Nephron (organoid): ENCODE results near the gene ERCC1.

Experiments
- H3K27ac Mint-ChIP-seq, 3 experiments: 2 replicates each; pipeline ENCODE4 v1.8.0; 2020; ENCODE audit warnings: mixed read lengths in 3 of 3, mild to moderate bottlenecking in 2 of 3, moderate library complexity in 1 of 3
- H3K27me3 Mint-ChIP-seq: 2 replicates; pipeline ENCODE4 v1.8.0; 2021; ENCODE audit warnings: low read depth, mild to moderate bottlenecking, moderate library complexity, mixed read lengths
- H3K36me3 Mint-ChIP-seq: 2 replicates; pipeline ENCODE4 v1.8.0; 2020; ENCODE audit warnings: low read depth, mixed read lengths
- H3K4me1 Mint-ChIP-seq: 2 replicates; pipeline ENCODE4 v1.8.0; 2020; ENCODE audit warnings: mixed read lengths
- H3K4me3 Mint-ChIP-seq, 3 experiments: 2 replicates each; pipeline ENCODE4 v1.8.0; 2020; ENCODE audit warnings: mild to moderate bottlenecking in 3 of 3, mixed read lengths in 3 of 3, moderate library complexity in 2 of 3
- H3K9me3 Mint-ChIP-seq: 2 replicates; pipeline ENCODE4 v1.8.0; 2020; ENCODE audit warnings: mixed read lengths
- TF ChIP-seq, protein P1 (sequence below), 3 experiments: fragments of 200-600 bp; sonication (generic); IDR thresholded peaks; one replicate each; pipeline ENCODE4 v1.5.0; 2021; ENCODE audit warnings: antibody characterized with exemption in 3 of 3; ENCODE audit not compliant: unreplicated experiment in 3 of 3

Gene ERCC1

GRCh38 chr19:45446295-45446694 lies 22.6 kb upstream of the ERCC1 start:
- Mint-ChIP-seq H3K27ac (peak overlapping the region in 2 of 3 experiments; percentile 44 to 76), H3K4me1 (peaks cover 40% of the 10 kb centered on the region), H3K4me3 (peak overlapping the region; percentile 43 to 65 (median 51)), H3K36me3 (no peaks in the 10 kb centered on the region), H3K9me3 (no peaks in the 10 kb centered on the region), H3K27me3 (no peaks in the 10 kb centered on the region)
- TF ChIP-seq, protein P1, sequence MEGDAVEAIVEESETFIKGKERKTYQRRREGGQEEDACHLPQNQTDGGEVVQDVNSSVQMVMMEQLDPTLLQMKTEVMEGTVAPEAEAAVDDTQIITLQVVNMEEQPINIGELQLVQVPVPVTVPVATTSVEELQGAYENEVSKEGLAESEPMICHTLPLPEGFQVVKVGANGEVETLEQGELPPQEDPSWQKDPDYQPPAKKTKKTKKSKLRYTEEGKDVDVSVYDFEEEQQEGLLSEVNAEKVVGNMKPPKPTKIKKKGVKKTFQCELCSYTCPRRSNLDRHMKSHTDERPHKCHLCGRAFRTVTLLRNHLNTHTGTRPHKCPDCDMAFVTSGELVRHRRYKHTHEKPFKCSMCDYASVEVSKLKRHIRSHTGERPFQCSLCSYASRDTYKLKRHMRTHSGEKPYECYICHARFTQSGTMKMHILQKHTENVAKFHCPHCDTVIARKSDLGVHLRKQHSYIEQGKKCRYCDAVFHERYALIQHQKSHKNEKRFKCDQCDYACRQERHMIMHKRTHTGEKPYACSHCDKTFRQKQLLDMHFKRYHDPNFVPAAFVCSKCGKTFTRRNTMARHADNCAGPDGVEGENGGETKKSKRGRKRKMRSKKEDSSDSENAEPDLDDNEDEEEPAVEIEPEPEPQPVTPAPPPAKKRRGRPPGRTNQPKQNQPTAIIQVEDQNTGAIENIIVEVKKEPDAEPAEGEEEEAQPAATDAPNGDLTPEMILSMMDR (IDR thresholded peaks at IDR 0.05; ENCODE audit: unreplicated experiment in 3 of 3) = peak in 1 of 3 experiments; percentile 27

GRCh38 chr19:45445139-45445538 lies 21.4 kb upstream of the ERCC1 start:
- Mint-ChIP-seq H3K4me1 (peaks cover 44% of the 10 kb centered on the region), H3K27me3 (no peaks in the 10 kb centered on the region), H3K9me3 (no peaks in the 10 kb centered on the region), H3K27ac (peak overlapping the region; percentile 67 to 92 (median 76)), H3K4me3 (peak overlapping the region; percentile 55 to 92 (median 70)), H3K36me3 (no peaks in the 10 kb centered on the region)
- TF ChIP-seq, protein P1 (IDR thresholded peaks at IDR 0.05; ENCODE audit: unreplicated experiment in 3 of 3) = no peak

- TF ChIP-seq, protein P1 (IDR thresholded peaks at IDR 0.05; ENCODE audit: unreplicated experiment in 3 of 3) = no peak
- H3K36me3 Mint-ChIP-seq = no peaks in the 10 kb centered on the region
- no peaks in the 10 kb centered on the region for H3K27me3 Mint-ChIP-seq
- no peaks in the 10 kb centered on the region for H3K9me3 Mint-ChIP-seq
- peak overlapping the region; percentile 55 to 92 (median 70) for H3K4me3 Mint-ChIP-seq
- peaks cover 42% of the 10 kb centered on the region for H3K4me1 Mint-ChIP-seq
- peak overlapping the region; percentile 67 to 92 (median 76) for H3K27ac Mint-ChIP-seq
These were observed 20.8 kb upstream of the ERCC1 start for GRCh38 chr19:45444318-45445041.

- TF ChIP-seq, protein P1 (IDR thresholded peaks at IDR 0.05; ENCODE audit: unreplicated experiment in 3 of 3) = no peak
- Mint-ChIP-seq H3K36me3 (no peaks in the 10 kb centered on the region), H3K27me3 (no peaks in the 10 kb centered on the region), H3K4me1 (peaks cover 36% of the 10 kb centered on the region), H3K9me3 (no peaks in the 10 kb centered on the region), H3K4me3 (peak overlapping the region; percentile 90 to 92 (median 92)), H3K27ac (peak overlapping the region; percentile 66 to 92 (median 73))
These were observed 20.0 kb upstream of the ERCC1 start for GRCh38 chr19:45443462-45444317.

DNA sequence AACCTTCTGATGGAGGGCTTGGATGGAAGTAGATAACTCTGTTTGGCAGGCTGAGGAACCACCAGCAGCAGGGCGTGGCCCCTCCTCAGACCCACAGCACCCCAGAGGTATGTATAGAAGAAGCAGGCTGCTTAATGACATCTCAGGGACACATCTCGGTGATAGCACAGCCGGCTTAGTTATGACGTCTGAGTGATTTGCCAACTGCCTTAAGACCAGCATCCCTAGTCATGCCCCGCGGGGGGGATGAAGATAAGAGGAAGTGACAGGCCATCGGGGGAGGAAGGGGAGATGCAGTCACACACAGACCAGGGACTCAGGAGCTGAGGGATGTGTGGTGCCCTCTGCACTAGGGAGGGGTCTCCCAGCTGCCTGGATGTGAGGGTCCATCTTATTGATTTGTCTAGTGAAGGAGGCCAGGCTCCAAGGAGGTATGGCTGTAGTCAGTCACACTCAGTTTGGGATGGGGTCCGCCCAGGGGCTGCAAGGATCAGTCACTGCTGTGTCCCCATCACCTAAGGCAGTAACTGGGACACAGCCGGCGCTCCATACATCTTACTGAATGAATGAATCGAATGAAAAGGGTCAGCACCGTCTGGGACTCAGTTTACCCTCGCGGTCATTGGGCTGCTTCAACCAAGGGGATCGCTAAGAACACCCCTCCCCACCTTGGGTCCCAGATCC lies 19.2 kb upstream of the ERCC1 start:
- Mint-ChIP-seq H3K4me1 (peaks cover 36% of the 10 kb centered on the region), H3K36me3 (no peaks in the 10 kb centered on the region), H3K4me3 (peak overlapping the region; percentile 81 to 92 (median 85)), H3K27ac (peak overlapping the region; percentile 24 to 59 (median 34)), H3K27me3 (no peaks in the 10 kb centered on the region), H3K9me3 (no peaks in the 10 kb centered on the region)
- TF ChIP-seq, protein P1 (IDR thresholded peaks at IDR 0.05; ENCODE audit: unreplicated experiment in 3 of 3) = no peak
